SK-N-SH (cell line): ENCODE results near the gene PHAF1. TPM values are rescaled to one million over a fixed set of nuclear protein-coding genes. Genes with fewer than 3 reads are reported as not detected.
A peak's percentile ranks its signal among the peaks of the same experiment; 100 is the strongest.

Source experiments
- CTCF ChIA-PET: fragments of 300-600, 350-600 bp; formaldehyde crosslinking; extraction: SDS; loops from one replicate; lab custom pipeline; 2021; lab: Yijun Ruan, JAX
- POLR2A ChIA-PET: fragments of 350-600 bp; sonication (Branson Sonifier 250); formaldehyde crosslinking; extraction: SDS; loops from one replicate; lab custom pipeline; 2020; ENCODE audit warnings: antibody characterized with exemption, inconsistent platforms; lab: Yijun Ruan, JAX
- DNase-seq: peaks from one replicate; pipeline ENCODE4 v3.0.0; 2012
- H2AFZ ChIP-seq: fragments of 200-600 bp; sonication (generic); 2 replicates; pipeline ENCODE4 v1.8.1; 2016; ENCODE audit warnings: antibody characterized with exemption, mild to moderate bottlenecking, low read depth
- H3F3A ChIP-seq: fragments of 200-600 bp; sonication (generic); replicated peaks from 2 replicates; pipeline ENCODE3; 2016; ENCODE audit warnings: antibody characterized with exemption, mild to moderate bottlenecking; ENCODE audit not compliant: insufficient read depth
- H3K27ac ChIP-seq, 2 experiments: fragments of 200-500 bp in 1 of 2; fragments of 200-600 bp in 1 of 2; sonication (Bioruptor generic) in 1 of 2; sonication (generic), shearing (Covaris generic) in 1 of 2; 2 replicates each; pipeline versions ENCODE4 v1.5.1 to v1.6.1; 2014 to 2016; ENCODE audit warnings: low read depth in 2 of 2, inconsistent platforms in 1 of 2, low read length in 1 of 2, mild to moderate bottlenecking in 1 of 2, mixed read lengths in 1 of 2
- H3K27me3 ChIP-seq: fragments of 200-600 bp; sonication (generic), shearing (Covaris generic); 2 replicates; pipeline ENCODE4 v1.6.1; 2016; ENCODE audit warnings: mixed run types; ENCODE audit not compliant: insufficient read depth
- H3K36me3 ChIP-seq, 2 experiments: fragments of 200-500 bp in 1 of 2; fragments of 200-600 bp in 1 of 2; sonication (Bioruptor generic) in 1 of 2; sonication (generic) in 1 of 2; replicated peaks in 1 of 2; 2 replicates each; pipeline versions ENCODE3 to v1.5.1; 2014 to 2016; ENCODE audit warnings: low read length in 1 of 2, mild to moderate bottlenecking in 1 of 2; ENCODE audit not compliant: insufficient read depth in 2 of 2, control insufficient read depth in 1 of 2
- H3K4me1 ChIP-seq, 2 experiments: fragments of 200-500 bp in 1 of 2; fragments of 200-600 bp in 1 of 2; sonication (Bioruptor generic) in 1 of 2; sonication (generic), shearing (Covaris generic) in 1 of 2; 2 replicates each; pipeline versions ENCODE4 v1.5.1 to v1.6.1; 2014 to 2016; ENCODE audit warnings: low read depth in 1 of 2, low read length in 1 of 2, mixed run types in 1 of 2; ENCODE audit not compliant: insufficient read depth in 2 of 2, control insufficient read depth in 1 of 2
- H3K4me2 ChIP-seq: fragments of 200-600 bp; sonication (generic), shearing (Covaris generic); 2 replicates; pipeline ENCODE4 v1.6.1; 2017; ENCODE audit warnings: mixed run types
- H3K4me3 ChIP-seq, 2 experiments: fragments of 200-500 bp in 1 of 2; fragments of 200-600 bp in 1 of 2; sonication (Bioruptor generic) in 1 of 2; sonication (generic), shearing (Covaris generic) in 1 of 2; 2 replicates each; pipeline versions ENCODE4 v1.5.1 to v1.8.1; 2014 to 2016; ENCODE audit warnings: low read depth in 2 of 2, inconsistent platforms in 1 of 2, low read length in 1 of 2, mild to moderate bottlenecking in 1 of 2, mixed read lengths in 1 of 2, moderate library complexity in 1 of 2
- H3K79me2 ChIP-seq: fragments of 200-600 bp; sonication (generic); 2 replicates; pipeline ENCODE4 v1.8.1; 2017; ENCODE audit warnings: mild to moderate bottlenecking; ENCODE audit not compliant: insufficient read depth
- H3K9ac ChIP-seq: fragments of 200-600 bp; sonication (generic); 2 replicates; pipeline ENCODE4 v1.6.1; 2017; ENCODE audit warnings: mixed run types
- H3K9me2 ChIP-seq: fragments of 200-600 bp; sonication (generic); 2 replicates; pipeline ENCODE4 v1.6.1; 2017; ENCODE audit warnings: mixed run types
- H3K9me3 ChIP-seq: fragments of 200-600 bp; sonication (generic); 2 replicates; pipeline ENCODE4 v1.6.1; 2017; ENCODE audit warnings: mixed run types, mild to moderate bottlenecking, moderate library complexity
- H4K20me1 ChIP-seq: fragments of 200-600 bp; sonication (generic); 2 replicates; pipeline ENCODE4 v1.6.1; 2017; ENCODE audit warnings: mild to moderate bottlenecking, mixed run types; ENCODE audit not compliant: insufficient read depth
- CHD2 ChIP-seq: fragments of 150-350 bp; IDR thresholded peaks from 2 replicates; pipeline ENCODE4 v1.6.1; 2018; ENCODE audit warnings: low read length; ENCODE audit not compliant: partially characterized antibody
- CTCF ChIP-seq: fragments of 200-600 bp; sonication (generic); IDR thresholded peaks from 2 replicates; pipeline ENCODE4 v1.6.1; 2017; ENCODE audit warnings: antibody characterized with exemption, mild to moderate bottlenecking, moderate library complexity
- ELF1 ChIP-seq: IDR thresholded peaks from 2 replicates; pipeline ENCODE4 v1.4.0; 2012
- EP300 ChIP-seq, 2 experiments: IDR thresholded peaks; 2 replicates each; pipeline versions ENCODE4 v1.4.0 to v1.6.1; 2012; ENCODE audit warnings: borderline replicate concordance in 1 of 2, low read depth in 1 of 2, low read length in 1 of 2
- FOSL2 ChIP-seq: IDR thresholded peaks from 2 replicates; pipeline ENCODE4 v1.4.0; 2012; ENCODE audit warnings: low read depth, mild to moderate bottlenecking, moderate library complexity, borderline replicate concordance
- GATA2 ChIP-seq: sonication (generic); formaldehyde crosslinking; IDR thresholded peaks from 2 replicates; pipeline ENCODE4 v1.5.0; 2020; ENCODE audit warnings: mild to moderate bottlenecking, missing genetic modification reagents
- MXI1 ChIP-seq: IDR thresholded peaks from 2 replicates; pipeline ENCODE4 v1.6.1; 2012; ENCODE audit warnings: mild to moderate bottlenecking, low read depth, low read length, improper control_type of control experiment
- PBX3 ChIP-seq: IDR thresholded peaks from 2 replicates; pipeline ENCODE4; 2012
- POLR2AphosphoS5 ChIP-seq: IDR thresholded peaks from 2 replicates; pipeline ENCODE4 v1.6.1; 2012; ENCODE audit warnings: low read depth, low read length
- RAD21 ChIP-seq: IDR thresholded peaks from 2 replicates; pipeline ENCODE4 v1.6.1; 2012; ENCODE audit warnings: mild to moderate bottlenecking, low read length
- RCOR1 ChIP-seq: fragments of 150-350 bp; IDR thresholded peaks from 2 replicates; pipeline ENCODE4 v1.6.1; 2017; ENCODE audit warnings: antibody characterized with exemption, low read length
- REST ChIP-seq: IDR thresholded peaks from 2 replicates; pipeline ENCODE4 v1.6.1; 2012; ENCODE audit warnings: mild to moderate bottlenecking, low read depth, low read length, moderate library complexity
- SIN3A ChIP-seq: IDR thresholded peaks from 2 replicates; pipeline ENCODE4 v1.6.1; 2012; ENCODE audit warnings: low read depth, mild to moderate bottlenecking, low read length, moderate library complexity, borderline replicate concordance
- SMC3 ChIP-seq: IDR thresholded peaks from 2 replicates; pipeline ENCODE4 v1.6.1; 2012; ENCODE audit warnings: low read depth, low read length, improper control_type of control experiment
- USF2 ChIP-seq: fragments of 150-350 bp; IDR thresholded peaks from 2 replicates; pipeline ENCODE4 v1.6.1; 2017; ENCODE audit warnings: antibody characterized with exemption, low read length, low read depth, borderline replicate concordance
- ZBTB33 ChIP-seq: IDR thresholded peaks from 2 replicates; pipeline ENCODE4 v1.4.0; 2012; ENCODE audit warnings: low read depth, borderline replicate concordance
- WGBS: methylation state at CpG from one replicate; pipeline ENCODE4 v1.1.6; 2017; ENCODE audit warnings: low lambda C conversion rate; 5-methylcytosine and 5-hydroxymethylcytosine counted together
- polyA plus RNA-seq, 3 experiments: library from polyadenylated mRNA; depleted of rRNA; stranded (reverse); fragments of >200 nt; gene quantifications; 2 replicates each; pipeline ENCODE4 v1.2.3, GENCODE V29; 2012

PHAF1 gene
- polyA plus RNA-seq, 1 of the 3 experiments (the other 2 are of a cell fraction) = 17.3 TPM

- Histone ChIP-seq H3K9ac (no peak overlapping the region), H3K27me3 (no peaks in the 10 kb centered on the region), H3K9me3 (no peaks in the 10 kb centered on the region), H4K20me1 (peaks cover 7% of the 10 kb centered on the region; the same call in 1 of the 2 replicates), H3K79me2 (peaks cover 82% of the 10 kb centered on the region), H3K4me1 (peaks cover 19 to 34% of the 10 kb centered on the region in 2 experiments), H3K9me2 (no peaks in the 10 kb centered on the region), H3K4me3 (no peak overlapping the region), H2AFZ (no peak overlapping the region), H3K36me3 (peaks cover 0 to 38% of the 10 kb centered on the region in 2 experiments), H3K4me2 (no peak overlapping the region), H3F3A (peaks cover 36% of the 10 kb centered on the region), H3K27ac (peak overlapping the region in 1 of 2 experiments; percentile 58; a peak in 2 of 4 replicates)
- ChIA-PET POLR2A (no interaction called here), CTCF (interaction anchor here (1.2 to 2.5 kb wide), 8 partner anchors 9 to 76 kb away, joined by 3 to 14 read pairs (median 5); no protein-coding TSS in a partner anchor)
- peak; percentile 26 for TF ChIP-seq CHD2
- TF ChIP-seq MXI1 = peak; percentile 37; the same call in 1 of the 2 replicates
- no peak for TF ChIP-seq SMC3
- peak; percentile 58; the same call in 1 of the 2 replicates for TF ChIP-seq RCOR1
- no peak for TF ChIP-seq PBX3
- 0 out of 4 replicates have a peak, but pooled peaks of 1 of the 2 experiments have one; percentile 21 for TF ChIP-seq EP300 (IDR thresholded peaks at IDR 0.05; ENCODE audit: borderline replicate concordance in 1 of 2, low read depth in 1 of 2, low read length in 1 of 2)
- DNase-seq = peak; percentile 46
Observed at GRCh38 chr16:67087803-67088202, 21.9 kb upstream of the PHAF1 start.

- 75% methylated on average over 4 of the region's 4 CpGs for WGBS
- H3K27me3 ChIP-seq = no peaks in the 10 kb centered on the region
- H3K9ac ChIP-seq = no peak overlapping the region
- no peak overlapping the region for H2AFZ ChIP-seq
- H4K20me1 ChIP-seq = peaks cover 10% of the 10 kb centered on the region; the same call in 1 of the 2 replicates
- POLR2A ChIA-PET = no interaction called here
- H3K36me3 ChIP-seq = peaks cover 0 to 37% of the 10 kb centered on the region in 2 experiments
- CTCF ChIA-PET = interaction anchor here (2.0 to 2.5 kb wide), 2 partner anchors 11 to 13 kb away, joined by 7 to 14 read pairs; no protein-coding TSS in a partner anchor
- no peaks in the 10 kb centered on the region for H3K9me2 ChIP-seq
- peaks cover 85% of the 10 kb centered on the region for H3K79me2 ChIP-seq
- H3K4me2 ChIP-seq = no peak overlapping the region
- H3K4me3 ChIP-seq = no peak overlapping the region
- no peak for DNase-seq
- peaks cover 19 to 34% of the 10 kb centered on the region in 2 experiments for H3K4me1 ChIP-seq
- H3K27ac ChIP-seq = peak overlapping the region; percentile 58 to 70; a peak in 3 of 4 replicates
- H3F3A ChIP-seq = peaks cover 32% of the 10 kb centered on the region
- no peaks in the 10 kb centered on the region for H3K9me3 ChIP-seq
- TF ChIP-seq FOSL2 (no peak), CHD2 (no peak), RAD21 (no peak), ZBTB33 (no peak), REST (no peak), USF2 (no peak), CTCF (no peak), GATA2 (no peak), SIN3A (no peak), POLR2AphosphoS5 (no peak), ELF1 (no peak)
Observed at GRCh38 chr16:67088551-67088950, 21.2 kb upstream of the PHAF1 start.
